ENCODE measurements around the gene CKLF. TPM values are rescaled to one million over a fixed set of nuclear protein-coding genes. Genes with fewer than 3 reads are reported as not detected.

The CKLF gene
- 10 to 100 TPM; 31.8 to 75.4 (median 35.6) TPM for total RNA-seq

- peak within 1 kb of the TSS; percentile 56 to 71 (median 70) for H3K4me3 ChIP-seq
- DNase-seq (ENCODE audit: low spot score in 2 of 2): peak; percentile 81 to 83
- H3K4me1 ChIP-seq: peaks cover 0 to 84% (median 32%) of the 10 kb centered on the region in 4 donors
- H3K9me3 ChIP-seq: no peaks in the 10 kb centered on the region
- peak; percentile 57 to 97 for TF ChIP-seq EP300 (IDR thresholded peaks at IDR 0.05)
- TF ChIP-seq POLR2A (IDR thresholded peaks at IDR 0.05): peak; percentile 77 to 88
- TF ChIP-seq CTCF (IDR thresholded peaks at IDR 0.05): peak in 2 of 5 experiments; percentile 8 to 28
- 7 to 9% methylated on average over 48 to 62 of the region's 63 CpGs for WGBS, 2 donors
- H3K27ac ChIP-seq: peak within 1 kb of the TSS; percentile 49 to 98 (median 96)
- H3K27me3 ChIP-seq: no peaks in the 10 kb centered on the region
- no peaks in the 10 kb centered on the region for H3K36me3 ChIP-seq
Observed at GRCh38 chr16:66552286-66553177, at the start of gene CKLF. CKLF (plus strand) TSS chr16:66552576; CDS start chr16:66552716, 140 bp downstream.

GRCh38 chr16:66503030-66503429, 49.3 kb upstream of the CKLF start:
- Histone ChIP-seq H3K27me3 (no peaks in the 10 kb centered on the region), H3K27ac (peak overlapping the region in 3 of 4 donors; percentile 28 to 73 (median 36)), H3K36me3 (peaks cover 0 to 9% (median 0%) of the 10 kb centered on the region in 3 donors), H3K4me1 (peaks cover 0 to 30% (median 13%) of the 10 kb centered on the region in 4 donors), H3K4me3 (peak overlapping the region in 1 of 4 donors; percentile 3), H3K9me3 (no peaks in the 10 kb centered on the region)
- 63 to 85% methylated on average over 2 of the region's 2 CpGs for WGBS, 2 donors
- TF ChIP-seq POLR2A (IDR thresholded peaks at IDR 0.05) (no peak), EP300 (IDR thresholded peaks at IDR 0.05) (peak in 1 of 2 donors; percentile 42), CTCF (IDR thresholded peaks at IDR 0.05) (no peak)
- peak; percentile 64 to 66 for DNase-seq (ENCODE audit: low spot score in 2 of 2)

- Histone ChIP-seq H3K9me3 (no peaks in the 10 kb centered on the region), H3K27me3 (no peaks in the 10 kb centered on the region), H3K4me1 (peaks cover 0 to 36% (median 15%) of the 10 kb centered on the region in 4 donors), H3K4me3 (no peak overlapping the region), H3K27ac (peak overlapping the region in 3 of 4 donors; percentile 10 to 73 (median 36)), H3K36me3 (peaks cover 0 to 9% (median 0%) of the 10 kb centered on the region in 3 donors)
- no peak for TF ChIP-seq POLR2A (IDR thresholded peaks at IDR 0.05)
- no peak for TF ChIP-seq CTCF (IDR thresholded peaks at IDR 0.05)
- no peak for TF ChIP-seq EP300 (IDR thresholded peaks at IDR 0.05)
- WGBS, 2 donors: 57 to 67% methylated on average over 3 of the region's 3 CpGs
- DNase-seq (ENCODE audit: low spot score in 2 of 2): no peak
Observed at GRCh38 chr16:66503612-66504011, 48.8 kb upstream of the CKLF start.

GRCh38 chr16:66507731-66508239, 44.6 kb upstream of the CKLF start:
- Histone ChIP-seq H3K4me1 (peaks cover 0 to 66% (median 37%) of the 10 kb centered on the region in 4 donors), H3K36me3 (peaks cover 0 to 21% (median 0%) of the 10 kb centered on the region in 3 donors), H3K9me3 (no peaks in the 10 kb centered on the region), H3K4me3 (no peak overlapping the region), H3K27me3 (no peaks in the 10 kb centered on the region), H3K27ac (no peak overlapping the region)
- TF ChIP-seq EP300 (IDR thresholded peaks at IDR 0.05) (no peak), CTCF (IDR thresholded peaks at IDR 0.05) (no peak), POLR2A (IDR thresholded peaks at IDR 0.05) (no peak)
- 80 to 81% methylated on average over 4 of the region's 4 CpGs for WGBS, 2 donors
- DNase-seq (ENCODE audit: low spot score in 2 of 2): no peak
